HG03439 (cell line): Measurements from ENCODE around the gene LRSAM1.
"Not testable (repeated sequence)": the region's sequence is repeated elsewhere in the genome, so short reads cannot be mapped to it uniquely, and the experiment has no call there.

Experiments used
- ATAC-seq: cut with Tn5 transposase; IDR thresholded peaks from one replicate; pipeline ENCODE4 v1.9.1; 2021; ENCODE audit warnings: mild to moderate bottlenecking, moderate library complexity; ENCODE audit not compliant: unreplicated experiment

LRSAM1 gene

DNA sequence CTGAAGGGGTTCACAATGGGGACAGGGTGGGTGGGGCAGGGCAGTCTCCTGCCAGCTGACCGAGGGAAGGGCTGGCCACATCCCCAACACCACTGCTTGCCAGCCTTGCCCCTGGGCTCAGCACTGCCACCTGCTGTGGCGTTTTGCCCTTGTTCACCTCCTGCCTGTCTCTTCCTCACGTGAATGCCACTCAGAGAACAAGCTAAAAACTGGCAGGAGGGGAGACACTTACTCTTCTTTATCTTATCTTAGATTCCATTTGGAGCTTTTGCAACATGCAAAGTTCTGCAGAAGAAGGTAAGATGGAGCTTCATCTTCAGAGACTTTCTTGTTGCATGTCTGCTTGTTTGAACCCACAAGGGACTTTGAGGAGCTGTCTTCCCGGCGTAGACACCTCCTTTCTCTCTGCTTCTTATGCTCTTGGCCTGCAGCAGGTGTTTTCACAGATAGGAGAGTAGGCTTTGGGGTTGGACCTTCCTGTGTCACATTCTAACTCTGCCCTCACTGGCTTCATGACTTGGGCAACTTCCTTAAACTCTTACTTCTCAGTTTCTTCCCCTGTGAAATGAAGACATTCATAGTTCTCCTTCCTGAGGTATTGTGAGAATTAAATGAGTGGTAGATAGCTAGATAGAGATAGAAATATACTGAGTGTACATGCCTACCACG is 4.1 kb downstream of the LRSAM1 start:
- no peak for ATAC-seq

DNA sequence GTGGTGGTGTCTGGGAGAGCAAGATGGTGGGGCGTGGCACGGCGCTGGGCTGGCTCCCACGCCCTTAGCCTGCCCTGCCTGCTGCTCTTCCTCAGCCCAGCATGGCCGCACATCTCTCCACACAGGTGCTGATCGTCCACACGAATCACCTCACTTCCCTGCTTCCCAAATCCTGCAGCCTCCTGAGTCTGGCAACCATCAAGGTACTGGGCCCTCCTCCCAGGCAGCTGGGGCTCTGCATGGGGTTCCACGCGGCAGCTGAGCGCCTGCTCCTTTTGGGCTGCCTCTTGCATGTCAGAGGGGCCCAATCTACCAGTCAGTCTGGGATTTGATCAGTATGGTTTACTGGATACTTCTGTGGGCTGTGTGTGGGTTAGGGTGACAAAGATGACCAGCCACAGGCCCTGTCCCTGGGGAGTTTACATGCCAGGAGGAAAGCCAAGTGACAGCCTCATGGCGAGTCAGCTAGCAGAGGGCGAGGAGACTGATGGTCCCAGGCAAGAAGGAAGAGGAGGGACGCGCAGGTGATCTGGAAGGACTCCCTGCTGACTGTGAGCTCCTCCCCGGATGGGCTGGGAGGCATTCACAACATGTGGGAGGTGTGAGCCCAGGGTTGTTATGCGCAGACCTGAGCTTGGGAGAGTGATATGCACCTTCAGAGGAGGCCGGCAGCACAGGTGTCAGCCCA is 6.0 kb downstream of the LRSAM1 start:
- ATAC-seq = no peak

- no peak for ATAC-seq
These were observed 7.6 kb downstream of the LRSAM1 start for GRCh38 chr9:127458921-127459320.

GRCh38 chr9:127463382-127463781 is 12.1 kb downstream of the LRSAM1 start:
- ATAC-seq = no peak

DNA sequence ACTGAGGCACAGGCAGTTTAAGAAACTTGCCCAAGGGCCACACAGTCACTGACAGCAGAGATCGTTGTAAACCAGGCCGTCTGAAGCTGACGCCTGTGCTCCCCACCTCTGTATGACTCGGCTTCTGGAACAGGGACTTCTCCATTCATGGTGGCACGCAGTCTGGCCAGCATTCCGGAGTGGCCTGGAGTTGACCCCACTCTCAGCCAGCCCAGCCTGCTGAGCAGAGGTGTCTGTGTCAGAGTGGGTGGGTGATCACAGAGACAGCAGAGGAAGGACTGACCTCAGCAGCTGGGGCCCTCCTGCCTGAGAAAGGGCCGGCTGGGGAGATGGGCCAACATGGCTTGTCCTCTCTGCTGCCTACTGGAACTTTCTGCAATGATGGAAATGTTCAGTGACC is 12.6 kb downstream of the LRSAM1 start:
- no peak for ATAC-seq

DNA sequence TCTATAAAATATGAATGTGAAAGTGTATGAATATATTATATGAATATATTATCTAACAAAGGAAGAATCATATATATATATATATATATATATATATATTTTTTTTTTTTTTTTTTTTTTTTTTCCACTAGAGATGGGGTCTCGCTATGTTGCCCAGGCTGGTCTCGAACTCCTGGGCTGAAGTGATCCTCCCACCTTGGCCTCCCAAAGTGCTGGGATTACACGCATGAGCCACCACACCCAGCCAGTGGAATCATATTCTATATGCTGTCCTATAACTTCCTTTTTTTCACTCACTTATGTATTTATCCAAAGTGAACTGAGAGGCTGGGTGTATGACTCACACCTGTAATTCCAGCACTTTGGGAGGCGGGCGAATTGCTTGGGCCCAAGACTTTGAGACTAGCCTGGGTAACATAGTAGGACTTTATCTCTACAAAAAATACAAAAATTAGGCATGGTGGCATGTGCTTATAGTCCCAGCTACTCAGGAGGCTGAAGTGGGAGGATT is 15.2 kb downstream of the LRSAM1 start:
- not testable (repeated sequence) for ATAC-seq

- ATAC-seq = no peak
These were observed 16.3 kb downstream of the LRSAM1 start for GRCh38 chr9:127467621-127468020.

DNA sequence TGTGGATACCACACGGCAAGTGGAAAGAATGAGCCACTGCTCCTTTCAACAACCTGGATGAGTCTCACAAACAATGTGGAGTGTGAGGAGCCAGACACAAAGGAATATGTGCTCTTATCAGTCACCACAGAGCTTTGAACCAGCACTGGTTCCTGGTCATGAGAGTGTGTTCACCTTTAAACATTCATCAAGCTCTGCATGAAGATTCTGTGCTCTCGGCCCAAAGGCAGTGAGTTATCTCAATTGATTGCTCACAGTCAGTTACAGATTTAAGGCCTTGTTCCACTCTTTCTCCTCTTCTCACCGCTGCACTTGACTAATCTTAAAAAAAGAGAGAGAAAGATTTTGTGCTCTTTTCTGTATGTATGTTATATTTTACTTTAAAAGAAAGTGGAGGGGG is 19.4 kb downstream of the LRSAM1 start:
- ATAC-seq = no peak

- no peak for ATAC-seq
These were observed 22.2 kb downstream of the LRSAM1 start for GRCh38 chr9:127473501-127473900.

GRCh38 chr9:127473932-127474331 is 22.6 kb downstream of the LRSAM1 start:
- ATAC-seq = no peak

DNA sequence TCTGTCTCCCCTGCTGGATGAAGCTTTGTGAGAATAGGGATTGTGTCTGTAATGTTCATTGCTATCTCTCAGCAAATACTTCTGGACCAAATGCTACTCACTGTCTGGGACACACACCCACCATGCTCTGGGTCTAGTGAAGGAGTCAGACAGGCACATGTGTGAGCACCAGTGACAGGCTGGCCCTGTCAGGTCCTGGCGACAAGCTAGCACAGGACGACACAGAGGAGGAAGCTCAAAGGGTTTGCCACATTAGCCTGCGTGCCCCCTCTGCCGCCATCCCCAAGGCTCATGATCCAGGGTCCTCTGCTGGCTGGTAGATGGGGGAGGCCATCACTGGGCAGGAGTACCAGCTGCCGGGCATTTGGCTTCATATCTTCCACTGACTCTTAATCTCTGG is 23.3 kb downstream of the LRSAM1 start:
- ATAC-seq = no peak

- no peak for ATAC-seq
These were observed 28.3 kb downstream of the LRSAM1 start for GRCh38 chr9:127479507-127480081.

DNA sequence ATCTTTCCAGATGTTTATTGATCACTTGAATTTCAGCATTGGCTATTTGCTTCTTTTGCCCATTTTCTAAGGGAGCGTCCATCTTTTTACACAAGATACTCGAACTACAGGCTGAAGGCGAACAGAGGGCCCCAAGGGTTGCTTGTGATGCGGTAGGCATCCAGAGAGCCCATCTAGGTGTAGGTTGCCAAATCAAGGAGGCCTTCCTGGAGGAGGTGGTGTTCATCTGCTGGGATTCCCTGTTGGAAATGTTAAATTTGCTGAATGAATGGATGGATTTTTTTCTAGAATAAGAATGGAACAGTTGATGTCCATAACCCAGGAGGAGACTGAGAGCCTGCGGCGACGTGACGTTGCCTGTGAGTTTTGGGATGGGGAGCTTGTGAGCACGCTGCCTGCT is 31.4 kb downstream of the LRSAM1 start:
- no peak for ATAC-seq

- ATAC-seq = no peak
These were observed 34.7 kb downstream of the LRSAM1 start for GRCh38 chr9:127485995-127486394.

DNA sequence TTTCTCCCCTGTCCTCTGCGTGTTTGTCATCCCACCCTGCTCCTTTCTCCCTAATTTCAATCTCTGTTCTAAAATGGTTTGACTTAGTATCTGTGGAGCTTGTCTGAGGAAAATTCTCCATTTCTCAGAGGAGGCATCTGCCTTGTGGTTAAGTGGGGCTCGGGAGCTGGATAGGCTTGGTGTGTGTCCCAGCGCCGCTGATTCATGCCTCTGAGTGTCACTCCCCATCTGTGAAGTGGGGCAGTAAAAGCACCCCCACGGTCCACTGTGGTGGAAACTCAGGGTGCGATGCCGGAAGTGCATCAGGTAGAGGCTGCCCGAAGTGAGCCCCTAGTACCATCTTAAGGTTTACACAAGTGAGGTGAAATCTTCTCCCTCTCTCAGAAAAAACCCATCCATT is 37.6 kb downstream of the LRSAM1 start:
- no peak for ATAC-seq

DNA sequence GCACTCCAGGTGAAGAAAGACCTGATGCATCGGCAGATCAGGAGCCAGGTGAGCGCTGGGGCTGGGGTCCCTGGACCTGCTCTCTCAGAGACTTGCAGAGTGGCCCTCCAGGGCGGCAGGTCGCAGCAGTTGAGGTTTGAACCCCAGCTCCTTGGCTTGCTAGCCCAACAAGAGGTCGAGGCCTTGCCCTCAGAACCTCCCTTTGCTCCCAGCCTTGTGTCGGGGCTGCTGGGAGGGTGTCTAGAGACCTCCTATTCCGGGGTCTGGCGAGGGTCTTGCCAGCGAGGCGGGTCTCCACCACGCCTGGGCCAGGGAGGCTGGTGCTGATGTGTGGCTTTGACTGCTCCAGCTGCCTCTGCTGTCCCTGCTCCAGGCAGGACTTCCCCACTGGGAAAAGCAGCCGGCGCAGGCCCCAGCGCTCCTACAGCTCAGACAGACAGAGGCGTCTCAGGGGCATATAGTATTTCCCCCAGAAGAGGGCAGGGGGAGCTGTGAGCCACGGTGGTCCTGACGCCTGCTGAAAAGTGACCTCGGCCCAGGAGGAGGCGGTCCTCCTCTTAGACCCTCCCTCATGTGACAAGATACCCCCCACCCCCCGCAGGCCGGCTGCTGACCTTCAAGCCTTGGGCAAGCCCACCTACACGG is 38.3 kb downstream of the LRSAM1 start:
- ATAC-seq = no peak

- no peak for ATAC-seq
These were observed 39.4 kb downstream of the LRSAM1 start for GRCh38 chr9:127490535-127491230.

DNA sequence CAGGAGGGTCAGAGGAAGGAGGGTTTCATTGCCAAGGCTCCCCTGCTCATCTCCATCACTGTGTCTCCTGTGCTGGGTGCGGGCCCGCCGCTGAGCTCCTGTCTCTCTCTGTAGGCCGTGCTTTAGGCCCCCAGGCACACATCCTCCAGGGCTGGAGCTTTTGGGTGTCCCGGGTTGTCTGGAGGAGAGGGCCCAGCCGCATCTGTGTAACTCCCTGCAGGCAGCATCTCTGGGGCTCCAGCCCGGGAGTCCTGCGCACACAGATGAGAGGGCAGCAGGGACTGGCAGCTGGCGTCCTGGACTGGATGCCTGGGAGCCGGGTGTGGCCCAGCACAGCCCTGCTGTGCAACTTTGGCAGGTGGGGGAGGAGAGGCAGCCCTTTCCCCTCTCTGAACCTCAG is 40.2 kb downstream of the LRSAM1 start:
- ATAC-seq = no peak

- ATAC-seq = no peak
These were observed 41.3 kb downstream of the LRSAM1 start for GRCh38 chr9:127492616-127493015.

- ATAC-seq = no peak
These were observed 42.4 kb downstream of the LRSAM1 start for GRCh38 chr9:127493592-127494303.
